Myocyte (in vitro differentiated cells): Measurements from ENCODE around the gene NPW. TPM values are rescaled to one million over a fixed set of nuclear protein-coding genes. Genes with fewer than 3 reads are reported as not detected.

ENCODE experiments used
- total RNA-seq: library from RNA; depleted of rRNA; stranded (reverse); fragments of >200 nt; gene quantifications from 2 replicates; pipeline ENCODE4 v1.2.3, GENCODE V29; 2014

The NPW gene
- total RNA-seq, 1 donor from 2014 or later = 0.29 TPM

Other genes with a start within 250 kb of the NPW start
- gene NME3, start 248.2 kb upstream of the NPW start, total RNA-seq = 51.2 and 61.2 TPM in 2 replicates
- 15.0 and 17.2 TPM in 2 replicates for gene EME2, start 247.0 kb upstream of the NPW start, total RNA-seq
- gene MRPS34, start 246.7 kb upstream of the NPW start, total RNA-seq = 152 TPM in 2 replicates
- gene SPSB3, start 237.2 kb upstream of the NPW start, total RNA-seq = 27.0 and 39.6 TPM in 2 replicates
- gene NUBP2, start 236.8 kb upstream of the NPW start, total RNA-seq = 114 and 157 TPM in 2 replicates
- gene IGFALS, start 226.1 kb upstream of the NPW start, total RNA-seq = not detected in 2 replicates
- gene HAGH, start 193.0 kb upstream of the NPW start, total RNA-seq = 178 and 182 TPM in 2 replicates
- 48.6 and 53.2 TPM in 2 replicates for gene FAHD1, start 192.6 kb upstream of the NPW start, total RNA-seq
- gene MEIOB, start 147.6 kb upstream of the NPW start, total RNA-seq = not detected in 2 replicates
- not detected in 2 replicates for gene HS3ST6, start 101.4 kb upstream of the NPW start, total RNA-seq
- 23.2 and 26.8 TPM in 2 replicates for gene MSRB1, start 76.6 kb upstream of the NPW start, total RNA-seq
- gene RPL3L, start 65.1 kb upstream of the NPW start, total RNA-seq = 4.0 and 5.8 TPM in 2 replicates
- 206 and 226 TPM in 2 replicates for gene NDUFB10, start 60.2 kb upstream of the NPW start, total RNA-seq
- 1,943 and 2,126 TPM in 2 replicates for gene RPS2, start 55.0 kb upstream of the NPW start, total RNA-seq
- gene RNF151, start 52.9 kb upstream of the NPW start, total RNA-seq = 0.24 TPM in 1 of 2 replicates, not detected in the other
- 46.8 and 66.4 TPM in 2 replicates for gene TBL3, start 47.7 kb upstream of the NPW start, total RNA-seq
- 1.1 and 3.1 TPM in 2 replicates for gene NOXO1, start 38.3 kb upstream of the NPW start, total RNA-seq
- 19.9 and 22.6 TPM in 2 replicates for gene GFER, start 35.6 kb upstream of the NPW start, total RNA-seq
- gene SYNGR3, start 29.8 kb upstream of the NPW start, total RNA-seq = 0.51 and 2.7 TPM in 2 replicates
- 33.5 and 50.3 TPM in 2 replicates for gene ZNF598, start 10.0 kb upstream of the NPW start, total RNA-seq
- 38.1 and 52.7 TPM in 2 replicates for gene NHERF2, start 7.1 kb downstream of the NPW start, total RNA-seq
- 17.3 and 25.7 TPM in 2 replicates for gene NTHL1, start 28.0 kb downstream of the NPW start, total RNA-seq
- 49.6 and 81.9 TPM in 2 replicates for gene TSC2, start 28.2 kb downstream of the NPW start, total RNA-seq
- 180 and 198 TPM in 2 replicates for gene PKD1, start 116.1 kb downstream of the NPW start, total RNA-seq
- gene RAB26, start 128.8 kb downstream of the NPW start, total RNA-seq = 0.91 and 1.9 TPM in 2 replicates
- gene TRAF7, start 136.0 kb downstream of the NPW start, total RNA-seq = 95.8 and 120 TPM in 2 replicates
- 1.0 and 1.4 TPM in 2 replicates for gene CASKIN1, start 176.8 kb downstream of the NPW start, total RNA-seq
- 30.3 and 46.9 TPM in 2 replicates for gene MLST8, start 185.7 kb downstream of the NPW start, total RNA-seq
- gene BRICD5, start 191.1 kb downstream of the NPW start, total RNA-seq = 4.3 and 7.2 TPM in 2 replicates
- gene PGP, start 195.1 kb downstream of the NPW start, total RNA-seq = 47.8 and 49.0 TPM in 2 replicates
- 33.6 and 35.3 TPM in 2 replicates for gene E4F1, start 203.8 kb downstream of the NPW start, total RNA-seq
- gene DNASE1L2, start 216.7 kb downstream of the NPW start, total RNA-seq = 2.2 and 2.4 TPM in 2 replicates
- 39.6 and 46.4 TPM in 2 replicates for gene ECI1, start 231.8 kb downstream of the NPW start, total RNA-seq
- gene RNPS1, start 248.3 kb downstream of the NPW start, total RNA-seq = 109 and 136 TPM in 2 replicates